ENCODE data around the gene FOXJ1. TPM values are rescaled to one million over a fixed set of nuclear protein-coding genes. Genes with fewer than 3 reads are reported as not detected.
A peak's percentile ranks its signal among the peaks of the same experiment; 100 is the strongest.

Gene FOXJ1
- total RNA-seq, 1 experiment from 2014 or later, result 0.26 TPM

- intact Hi-C loops (cut with micrococcal nuclease), result loop anchor here (10.0 kb wide), 1 partner anchor 161 kb away; the partner anchor contains the start of gene UBALD2
- peak within 1 kb of the TSS; percentile 95 for H3K4me3 ChIP-seq (ENCODE audit: low read length)
- ChIA-PET POLR2A (ENCODE audit: unreplicated experiment) (interaction anchor here (0.5 kb wide), 1 partner anchor 250 kb away, joined by 3 read pairs; the partner anchor contains the start of gene PRPSAP1), CTCF (interaction anchor here (0.8 kb wide), 1 partner anchor 143 kb away, joined by 5 read pairs; no protein-coding TSS in a partner anchor)
- no peaks in the 10 kb centered on the region for H3K27me3 ChIP-seq (ENCODE audit: low read length)
- no peaks in the 10 kb centered on the region for H3F3A ChIP-seq (ENCODE audit: low read length, unreplicated experiment)
- no peaks in the 10 kb centered on the region for H4K20me1 ChIP-seq (ENCODE audit: low read length)
- H2AFZ ChIP-seq (ENCODE audit: low read length), result peak within 1 kb of the TSS; percentile 81
- H3K9me3 ChIP-seq (ENCODE audit: low read length), result no peaks in the 10 kb centered on the region
- no peak for TF ChIP-seq EZH2 (IDR thresholded peaks at IDR 0.05; ENCODE audit: low read length, unreplicated experiment)
- no peak for TF ChIP-seq EZH2phosphoT487 (IDR thresholded peaks at IDR 0.05; ENCODE audit: borderline replicate concordance, low read length)
- TF ChIP-seq CTCF (conservative IDR thresholded peaks at IDR 0.05; ENCODE audit: low read depth, low read length), result no peak
- H3K9ac ChIP-seq (ENCODE audit: low read length), result peak within 1 kb of the TSS; percentile 87
- H3K36me3 ChIP-seq (ENCODE audit: low read depth, low read length), result peaks cover 17% of the 10 kb centered on the region
- H3K79me2 ChIP-seq (ENCODE audit: low read length), result peaks cover 26% of the 10 kb centered on the region
- H3K27ac ChIP-seq (ENCODE audit: low read length), result peak within 1 kb of the TSS; percentile 16
- no peaks in the 10 kb centered on the region for H3K9me2 ChIP-seq (replicated peaks; ENCODE audit: low read length)
- DNase-seq (peak; percentile 98), ATAC-seq (peak; percentile 82)
- BruUV-seq (replicated peaks), result TSS peak; percentile 66
- peaks cover 15% of the 10 kb centered on the region for H3K4me1 ChIP-seq (ENCODE audit: insufficient read depth, low read length)
- H3K4me2 ChIP-seq (ENCODE audit: low read length), result peak within 1 kb of the TSS; percentile 90
Observed at GRCh38 chr17:76103274-76104139, 37.5 kb downstream of the FOXJ1 start, which contains the start of gene EXOC7. TSS of gene EXOC7 (minus strand) at chr17:76103787. CDS start at chr17:76103692, 95 bp downstream.

- H3K9ac ChIP-seq (ENCODE audit: low read length), result peak overlapping the region; percentile 87
- H3K4me1 ChIP-seq (ENCODE audit: insufficient read depth, low read length), result peaks cover 15% of the 10 kb centered on the region
- H4K20me1 ChIP-seq (ENCODE audit: low read length), result no peaks in the 10 kb centered on the region
- intact Hi-C loops (cut with micrococcal nuclease), result loop anchor here (10.0 kb wide), 1 partner anchor 162 kb away; the partner anchor contains the start of gene UBALD2
- H3F3A ChIP-seq (ENCODE audit: low read length, unreplicated experiment), result no peaks in the 10 kb centered on the region
- ATAC-seq (peak; percentile 47), DNase-seq (peak; percentile 31)
- H3K27ac ChIP-seq (ENCODE audit: low read length), result peak overlapping the region; percentile 16
- TF ChIP-seq EZH2phosphoT487 (IDR thresholded peaks at IDR 0.05; ENCODE audit: borderline replicate concordance, low read length), result no peak
- no peak for TF ChIP-seq EZH2 (IDR thresholded peaks at IDR 0.05; ENCODE audit: low read length, unreplicated experiment)
- no peak for TF ChIP-seq CTCF (conservative IDR thresholded peaks at IDR 0.05; ENCODE audit: low read depth, low read length)
- peak overlapping the region; percentile 81 for H2AFZ ChIP-seq (ENCODE audit: low read length)
- CTCF ChIA-PET, result interaction anchor here (0.8 kb wide), 1 partner anchor 144 kb away, joined by 5 read pairs; no protein-coding TSS in a partner anchor
- BruUV-seq (replicated peaks), result no TSS peak
- POLR2A ChIA-PET (ENCODE audit: unreplicated experiment), result no interaction called here
- no peaks in the 10 kb centered on the region for H3K27me3 ChIP-seq (ENCODE audit: low read length)
- no peaks in the 10 kb centered on the region for H3K9me2 ChIP-seq (replicated peaks; ENCODE audit: low read length)
- peaks cover 18% of the 10 kb centered on the region for H3K36me3 ChIP-seq (ENCODE audit: low read depth, low read length)
- H3K9me3 ChIP-seq (ENCODE audit: low read length), result no peaks in the 10 kb centered on the region
- H3K4me2 ChIP-seq (ENCODE audit: low read length), result peak overlapping the region; percentile 90
- H3K4me3 ChIP-seq (ENCODE audit: low read length), result peak overlapping the region; percentile 95
- peaks cover 26% of the 10 kb centered on the region for H3K79me2 ChIP-seq (ENCODE audit: low read length)
Observed at GRCh38 chr17:76102944-76103273, 38.1 kb downstream of the FOXJ1 start.

All from PC-3 (cell line).